HG02943 (cell line): ENCODE measurements around the gene GRIK2.

Experiments used
- ATAC-seq: cut with Tn5 transposase; IDR thresholded peaks from one replicate; pipeline ENCODE4 v1.9.1; 2021; ENCODE audit warnings: mild to moderate bottlenecking, low read depth, moderate library complexity; ENCODE audit not compliant: unreplicated experiment

The GRIK2 gene

GRCh38 chr6:101451981-101452380 lies 58.5 kb downstream of the GRIK2 start:
- ATAC-seq = no peak

- no peak for ATAC-seq
Measured at GRCh38 chr6:101453221-101453620, 59.7 kb downstream of the GRIK2 start.

DNA sequence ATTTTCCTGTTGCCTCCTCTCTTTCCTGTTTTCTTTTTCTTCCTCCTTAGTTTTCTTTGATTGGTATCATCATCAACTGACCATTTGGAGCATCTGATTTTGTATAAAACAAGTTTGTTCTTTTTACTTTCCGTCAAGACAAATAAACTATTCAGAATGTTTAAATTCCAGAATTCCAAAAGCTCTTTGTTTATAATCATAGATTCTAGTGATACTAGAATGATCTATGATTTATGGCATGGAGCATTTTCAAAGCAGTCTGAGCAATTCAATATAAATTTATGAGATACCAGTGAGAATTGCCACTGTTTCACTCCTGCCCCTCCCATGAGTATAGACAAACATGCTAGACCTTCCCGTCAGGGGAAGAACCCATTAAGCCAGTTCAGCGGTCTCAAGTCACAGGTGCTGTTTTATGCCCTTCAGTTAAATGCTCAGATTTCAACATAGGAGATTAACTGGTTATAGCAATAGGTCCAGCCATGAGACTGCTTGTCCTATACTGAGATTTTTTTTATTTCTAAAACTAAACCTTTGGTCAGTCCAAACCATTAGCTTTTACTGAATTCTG lies 60.7 kb downstream of the GRIK2 start:
- ATAC-seq = no peak

- ATAC-seq = no peak
Measured at GRCh38 chr6:101458336-101458735, 64.8 kb downstream of the GRIK2 start.

DNA sequence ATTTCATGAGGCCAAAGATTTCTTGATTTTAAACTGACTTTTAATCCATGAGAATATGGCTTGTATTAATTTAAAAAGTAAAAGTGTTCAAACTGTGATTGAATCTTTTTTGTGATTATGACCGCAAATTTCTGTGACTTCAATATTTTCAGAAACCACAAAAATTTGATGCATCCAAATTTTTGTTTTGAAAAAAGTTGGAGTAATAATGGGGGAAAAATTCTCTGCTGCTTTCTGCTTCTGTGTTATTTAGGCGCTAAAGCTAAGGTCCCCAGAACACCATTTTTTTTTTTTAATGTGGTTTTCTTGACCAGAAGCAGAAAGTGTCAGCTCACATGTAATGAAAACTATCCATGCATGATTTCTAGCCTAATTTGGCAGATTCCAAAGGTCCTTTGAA lies 65.3 kb downstream of the GRIK2 start:
- no peak for ATAC-seq

DNA sequence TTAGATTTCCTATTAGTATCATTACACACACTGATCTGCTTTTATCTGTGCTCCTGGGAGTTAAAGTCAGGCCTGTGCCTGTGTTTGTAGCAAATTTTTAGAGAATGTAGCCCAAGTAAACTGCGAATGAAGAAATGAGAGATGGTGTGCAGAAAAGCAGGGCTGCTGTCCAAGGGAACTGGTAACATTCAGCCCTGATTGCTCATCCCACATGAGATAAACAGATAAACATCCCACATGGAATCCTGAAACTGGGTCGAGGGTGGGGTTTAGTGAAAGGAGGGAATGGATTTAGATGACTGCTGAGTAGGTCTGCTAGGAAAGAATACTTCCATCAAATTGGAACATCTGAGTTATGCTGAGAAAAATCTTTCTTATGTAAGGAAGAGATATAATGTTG lies 69.1 kb downstream of the GRIK2 start:
- no peak for ATAC-seq

DNA sequence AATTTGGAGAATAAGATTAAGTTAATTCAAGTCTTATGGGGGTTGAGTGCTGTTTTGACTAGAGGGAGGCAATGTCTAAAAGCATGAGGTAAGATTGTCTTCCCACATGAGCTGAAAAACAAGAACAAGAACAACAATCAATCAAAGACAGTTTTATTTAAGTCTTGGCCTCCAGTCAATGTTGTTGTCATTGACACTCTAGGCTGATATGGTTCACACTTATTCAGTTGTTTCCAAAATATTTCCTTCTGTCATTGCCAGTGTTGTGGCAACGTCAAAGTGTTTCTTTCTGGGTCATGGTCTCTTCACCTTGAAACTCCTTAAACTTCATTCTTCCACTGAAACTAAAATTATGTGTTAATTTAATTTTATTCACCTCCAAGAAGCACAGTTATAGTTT lies 72.4 kb downstream of the GRIK2 start:
- no peak for ATAC-seq

GRCh38 chr6:101477436-101477835 lies 83.9 kb downstream of the GRIK2 start:
- no peak for ATAC-seq

GRCh38 chr6:101478891-101479290 lies 85.4 kb downstream of the GRIK2 start:
- no peak for ATAC-seq

DNA sequence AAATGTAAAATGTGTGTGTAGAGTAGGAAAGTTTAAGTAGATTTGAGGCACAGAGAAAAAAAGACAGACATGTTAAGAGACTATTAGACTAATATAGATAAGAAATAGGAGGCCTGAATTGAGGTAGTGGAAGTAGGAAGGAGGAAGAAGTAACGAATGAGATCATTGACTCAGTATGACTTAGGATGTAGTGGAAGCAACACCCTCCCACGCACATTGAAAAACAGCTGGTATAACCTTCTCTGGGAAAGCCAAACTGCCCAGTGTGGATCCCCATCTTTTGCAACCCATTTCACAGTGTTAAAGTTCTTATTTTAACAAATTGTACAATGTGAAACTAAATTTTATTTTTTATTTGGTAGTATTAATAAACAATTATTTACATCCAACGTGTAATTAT lies 89.1 kb downstream of the GRIK2 start:
- no peak for ATAC-seq

GRCh38 chr6:101484781-101485180 lies 91.3 kb downstream of the GRIK2 start:
- no peak for ATAC-seq

GRCh38 chr6:101486124-101486523 lies 92.6 kb downstream of the GRIK2 start:
- no peak for ATAC-seq

- ATAC-seq = no peak
Measured at GRCh38 chr6:101486726-101487125, 93.2 kb downstream of the GRIK2 start.

- ATAC-seq = no peak
Measured at GRCh38 chr6:101489456-101489855, 95.9 kb downstream of the GRIK2 start.

DNA sequence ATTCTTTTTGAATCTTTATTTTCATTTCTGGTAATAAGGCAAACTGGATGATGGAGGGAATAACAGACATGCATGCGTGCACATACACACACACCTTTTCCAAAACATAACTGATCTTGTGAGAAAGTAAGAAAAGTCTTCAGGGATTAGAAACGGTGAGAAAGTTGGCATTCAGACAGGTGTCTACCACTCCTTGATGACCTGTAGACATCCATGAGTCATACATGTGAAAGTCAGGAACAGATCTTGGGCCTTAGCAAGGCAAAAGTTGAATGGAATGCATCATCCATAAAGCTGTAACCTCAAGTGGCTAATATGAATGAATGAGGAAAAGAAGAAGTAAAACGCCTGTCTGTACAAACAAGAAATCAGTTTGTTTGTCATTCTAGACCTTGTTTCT lies 97.3 kb downstream of the GRIK2 start:
- no peak for ATAC-seq

GRCh38 chr6:101502818-101503217 lies 109.3 kb downstream of the GRIK2 start:
- ATAC-seq = no peak

DNA sequence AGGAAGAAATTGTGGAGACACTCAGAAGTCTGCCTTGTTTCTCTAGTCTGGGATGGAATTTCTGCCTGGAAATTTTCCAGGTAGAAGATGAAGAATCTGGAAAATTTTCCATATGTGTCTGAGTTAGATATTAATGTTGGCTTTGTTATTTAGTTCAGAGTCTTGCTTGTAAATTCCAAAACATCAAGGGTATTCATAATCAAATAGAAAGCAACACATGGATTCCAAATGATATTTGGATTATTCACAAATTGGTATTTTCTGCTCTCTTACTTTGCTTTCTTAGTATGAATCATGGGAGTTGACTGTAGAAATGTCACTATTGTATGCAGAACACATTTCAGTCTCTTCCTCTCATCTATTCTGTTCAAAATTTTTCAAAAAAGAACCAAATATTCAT lies 116.0 kb downstream of the GRIK2 start:
- ATAC-seq = no peak

DNA sequence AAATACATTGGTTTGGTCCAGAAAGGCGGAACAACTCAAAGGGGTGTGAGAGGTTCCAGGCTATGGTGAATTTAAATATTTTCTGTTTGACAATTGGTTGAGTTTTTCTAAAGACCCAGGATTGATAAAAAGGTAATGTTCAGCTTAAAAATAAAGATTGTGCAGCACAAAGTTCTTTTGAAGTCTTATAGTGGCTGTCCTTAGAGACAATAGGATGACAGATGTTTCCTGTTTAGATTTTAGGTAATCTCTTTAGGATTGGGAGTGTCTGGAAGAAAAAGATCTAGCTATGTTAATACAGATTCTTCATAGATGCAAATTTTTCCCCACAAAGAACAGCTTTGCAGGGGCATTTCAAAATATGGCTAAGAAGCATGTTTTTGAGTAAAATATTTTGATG lies 119.7 kb downstream of the GRIK2 start:
- no peak for ATAC-seq

GRCh38 chr6:101516578-101516977 lies 123.1 kb downstream of the GRIK2 start:
- ATAC-seq = no peak

- no peak for ATAC-seq
Measured at GRCh38 chr6:101517632-101518031, 124.1 kb downstream of the GRIK2 start.

GRCh38 chr6:101522254-101522653 lies 128.7 kb downstream of the GRIK2 start:
- no peak for ATAC-seq

GRCh38 chr6:101527467-101527866 lies 134.0 kb downstream of the GRIK2 start:
- no peak for ATAC-seq

DNA sequence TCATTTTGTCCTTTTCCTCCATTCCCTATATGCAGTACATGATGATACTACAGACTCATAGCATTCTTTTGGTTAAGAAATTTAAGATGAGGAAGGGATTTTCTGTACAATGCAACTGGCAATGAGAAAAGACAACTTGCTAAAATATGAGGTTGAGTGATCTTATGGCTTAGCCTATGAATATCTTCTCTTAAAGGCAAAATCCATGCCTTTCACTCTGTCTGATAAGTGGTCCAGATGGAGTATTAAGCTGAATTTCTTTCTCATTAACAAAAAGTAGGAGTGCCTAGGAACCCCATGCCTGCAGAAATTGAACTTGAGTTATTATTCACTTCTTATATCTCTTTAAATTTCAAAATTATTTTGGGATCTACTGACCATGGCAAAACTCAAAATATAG lies 135.3 kb downstream of the GRIK2 start:
- ATAC-seq = no peak
